HL-60 (cell line): ENCODE results near the gene MAEA.

Source experiments
- DNase-seq, 2 experiments: peaks; one replicate each; pipeline ENCODE4 v3.0.0-alpha.2; 2010 to 2020; ENCODE audit warnings: low read depth in 1 of 2, low spot score in 1 of 2
- H3K27ac ChIP-seq: fragments of 250-450 bp; sonication (Bioruptor Pico); replicated peaks from 2 replicates; pipeline ENCODE4 v1.5.1; 2020; ENCODE audit warnings: mild to moderate bottlenecking, moderate library complexity
- H3K27me3 ChIP-seq: fragments of 250-450 bp; sonication (Bioruptor Pico); 2 replicates; pipeline ENCODE4 v1.5.1; 2021; ENCODE audit warnings: mild to moderate bottlenecking, moderate library complexity; ENCODE audit not compliant: insufficient read depth, poor library complexity, severe bottlenecking
- H3K4me3 ChIP-seq: replicated peaks from 2 replicates; pipeline ENCODE4 v1.5.1; 2011; ENCODE audit warnings: mild to moderate bottlenecking, control low read depth, low read length; ENCODE audit not compliant: insufficient read depth
- GABPA ChIP-seq: IDR thresholded peaks from 2 replicates; pipeline ENCODE4 v1.6.1; 2012; ENCODE audit warnings: low read depth
- POLR2AphosphoS5 ChIP-seq: IDR thresholded peaks from 2 replicates; pipeline ENCODE4 v1.6.1; 2012; ENCODE audit warnings: low read depth
- SPI1 ChIP-seq: IDR thresholded peaks from 2 replicates; pipeline ENCODE4 v1.6.1; 2012; ENCODE audit warnings: low read depth, mild to moderate bottlenecking, borderline replicate concordance
- TF ChIP-seq, protein P1 (sequence below): IDR thresholded peaks from one replicate; pipeline ENCODE4 v1.5.1; 2011; ENCODE audit warnings: low read length, control low read depth, inconsistent platforms; ENCODE audit not compliant: insufficient read depth
- TF ChIP-seq, protein P2 (sequence below): IDR thresholded peaks from 2 replicates; pipeline ENCODE4 v1.6.1; 2012; ENCODE audit warnings: low read depth; ENCODE audit not compliant: insufficient replicate concordance

MAEA gene

DNA sequence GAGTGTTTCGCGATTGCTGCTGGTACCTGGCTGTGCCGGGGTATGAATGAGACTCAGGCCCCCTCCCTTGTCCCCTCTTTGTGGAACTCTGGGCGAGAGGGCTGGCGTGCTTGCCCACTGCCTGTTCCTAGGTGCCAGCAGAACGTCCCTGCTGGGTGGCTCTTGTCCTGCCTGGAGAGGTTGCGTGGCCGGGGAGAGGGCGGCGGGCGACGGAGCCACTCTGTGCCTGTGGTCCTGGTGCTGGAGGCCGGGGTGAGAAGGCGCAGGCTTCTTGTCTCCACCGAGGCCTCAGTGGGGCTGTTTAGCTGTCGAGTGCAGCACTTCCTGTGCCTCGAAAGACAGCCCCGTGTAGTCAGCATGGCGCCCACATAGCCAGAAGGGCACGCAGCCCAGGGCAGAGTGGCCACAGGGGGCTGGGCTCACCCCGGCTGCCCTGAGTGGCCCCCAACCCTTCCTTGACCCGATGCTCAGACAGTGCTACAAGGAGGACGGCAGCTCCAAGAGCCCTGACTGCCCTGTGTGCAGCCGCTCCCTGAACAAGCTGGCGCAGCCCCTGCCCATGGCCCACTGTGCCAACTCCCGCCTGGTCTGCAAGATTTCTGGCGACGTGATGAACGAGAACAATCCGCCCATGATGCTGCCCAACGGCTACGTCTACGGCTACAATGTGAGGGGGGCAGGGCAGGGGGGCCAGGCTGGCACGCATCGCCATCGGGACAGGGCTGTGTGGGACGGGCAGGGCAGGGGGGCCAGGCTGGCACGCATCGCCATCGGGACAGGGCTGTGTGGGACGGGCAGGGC, 48.5 kb downstream of the MAEA start:
- TF ChIP-seq, protein P1, sequence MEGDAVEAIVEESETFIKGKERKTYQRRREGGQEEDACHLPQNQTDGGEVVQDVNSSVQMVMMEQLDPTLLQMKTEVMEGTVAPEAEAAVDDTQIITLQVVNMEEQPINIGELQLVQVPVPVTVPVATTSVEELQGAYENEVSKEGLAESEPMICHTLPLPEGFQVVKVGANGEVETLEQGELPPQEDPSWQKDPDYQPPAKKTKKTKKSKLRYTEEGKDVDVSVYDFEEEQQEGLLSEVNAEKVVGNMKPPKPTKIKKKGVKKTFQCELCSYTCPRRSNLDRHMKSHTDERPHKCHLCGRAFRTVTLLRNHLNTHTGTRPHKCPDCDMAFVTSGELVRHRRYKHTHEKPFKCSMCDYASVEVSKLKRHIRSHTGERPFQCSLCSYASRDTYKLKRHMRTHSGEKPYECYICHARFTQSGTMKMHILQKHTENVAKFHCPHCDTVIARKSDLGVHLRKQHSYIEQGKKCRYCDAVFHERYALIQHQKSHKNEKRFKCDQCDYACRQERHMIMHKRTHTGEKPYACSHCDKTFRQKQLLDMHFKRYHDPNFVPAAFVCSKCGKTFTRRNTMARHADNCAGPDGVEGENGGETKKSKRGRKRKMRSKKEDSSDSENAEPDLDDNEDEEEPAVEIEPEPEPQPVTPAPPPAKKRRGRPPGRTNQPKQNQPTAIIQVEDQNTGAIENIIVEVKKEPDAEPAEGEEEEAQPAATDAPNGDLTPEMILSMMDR: no peak
- TF ChIP-seq POLR2AphosphoS5: no peak; the same call in 1 of the 2 replicates
- no peak for TF ChIP-seq SPI1
- no peak for TF ChIP-seq GABPA
- TF ChIP-seq, protein P2, sequence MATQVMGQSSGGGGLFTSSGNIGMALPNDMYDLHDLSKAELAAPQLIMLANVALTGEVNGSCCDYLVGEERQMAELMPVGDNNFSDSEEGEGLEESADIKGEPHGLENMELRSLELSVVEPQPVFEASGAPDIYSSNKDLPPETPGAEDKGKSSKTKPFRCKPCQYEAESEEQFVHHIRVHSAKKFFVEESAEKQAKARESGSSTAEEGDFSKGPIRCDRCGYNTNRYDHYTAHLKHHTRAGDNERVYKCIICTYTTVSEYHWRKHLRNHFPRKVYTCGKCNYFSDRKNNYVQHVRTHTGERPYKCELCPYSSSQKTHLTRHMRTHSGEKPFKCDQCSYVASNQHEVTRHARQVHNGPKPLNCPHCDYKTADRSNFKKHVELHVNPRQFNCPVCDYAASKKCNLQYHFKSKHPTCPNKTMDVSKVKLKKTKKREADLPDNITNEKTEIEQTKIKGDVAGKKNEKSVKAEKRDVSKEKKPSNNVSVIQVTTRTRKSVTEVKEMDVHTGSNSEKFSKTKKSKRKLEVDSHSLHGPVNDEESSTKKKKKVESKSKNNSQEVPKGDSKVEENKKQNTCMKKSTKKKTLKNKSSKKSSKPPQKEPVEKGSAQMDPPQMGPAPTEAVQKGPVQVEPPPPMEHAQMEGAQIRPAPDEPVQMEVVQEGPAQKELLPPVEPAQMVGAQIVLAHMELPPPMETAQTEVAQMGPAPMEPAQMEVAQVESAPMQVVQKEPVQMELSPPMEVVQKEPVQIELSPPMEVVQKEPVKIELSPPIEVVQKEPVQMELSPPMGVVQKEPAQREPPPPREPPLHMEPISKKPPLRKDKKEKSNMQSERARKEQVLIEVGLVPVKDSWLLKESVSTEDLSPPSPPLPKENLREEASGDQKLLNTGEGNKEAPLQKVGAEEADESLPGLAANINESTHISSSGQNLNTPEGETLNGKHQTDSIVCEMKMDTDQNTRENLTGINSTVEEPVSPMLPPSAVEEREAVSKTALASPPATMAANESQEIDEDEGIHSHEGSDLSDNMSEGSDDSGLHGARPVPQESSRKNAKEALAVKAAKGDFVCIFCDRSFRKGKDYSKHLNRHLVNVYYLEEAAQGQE: no peak
- Histone ChIP-seq H3K27ac (no peak overlapping the region), H3K4me3 (no peak overlapping the region), H3K27me3 (no peaks in the 10 kb centered on the region)
- DNase-seq: no peak

DNA sequence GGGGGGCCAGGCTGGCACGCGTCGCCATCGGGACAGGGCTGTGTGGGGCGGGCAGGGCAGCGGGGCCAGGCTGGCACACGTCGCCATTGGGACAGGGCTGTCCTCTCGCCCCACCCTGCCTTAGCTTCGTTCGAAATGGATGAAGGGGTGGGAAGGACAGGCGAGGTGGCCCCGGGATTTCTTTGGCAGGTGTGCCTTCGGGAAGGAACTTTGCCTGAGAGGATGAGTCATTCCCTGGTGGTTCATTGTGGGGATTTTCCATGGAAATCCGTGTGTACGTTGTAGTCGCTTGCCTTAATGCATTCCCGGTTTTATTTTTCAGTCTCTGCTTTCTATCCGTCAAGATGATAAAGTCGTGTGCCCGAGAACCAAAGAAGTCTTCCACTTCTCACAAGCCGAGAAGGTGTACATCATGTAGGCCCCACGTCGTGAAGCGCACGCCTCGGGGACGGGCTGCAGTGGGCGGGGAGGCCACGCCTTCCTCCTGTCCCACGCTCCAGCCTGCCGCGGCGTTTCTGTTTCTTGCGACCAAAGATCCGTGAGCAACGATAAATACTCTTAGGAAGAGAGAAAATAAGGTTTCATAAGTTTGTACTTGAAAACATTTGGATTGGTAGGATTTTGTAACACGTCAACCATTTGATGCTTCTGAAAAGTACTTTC, 49.2 kb downstream of the MAEA start:
- Histone ChIP-seq H3K4me3 (no peak overlapping the region), H3K27ac (no peak overlapping the region), H3K27me3 (no peaks in the 10 kb centered on the region)
- TF ChIP-seq, protein P1: no peak
- TF ChIP-seq POLR2AphosphoS5: no peak; the same call in 1 of the 2 replicates
- TF ChIP-seq GABPA: no peak
- TF ChIP-seq SPI1: no peak
- no peak for DNase-seq

DNA sequence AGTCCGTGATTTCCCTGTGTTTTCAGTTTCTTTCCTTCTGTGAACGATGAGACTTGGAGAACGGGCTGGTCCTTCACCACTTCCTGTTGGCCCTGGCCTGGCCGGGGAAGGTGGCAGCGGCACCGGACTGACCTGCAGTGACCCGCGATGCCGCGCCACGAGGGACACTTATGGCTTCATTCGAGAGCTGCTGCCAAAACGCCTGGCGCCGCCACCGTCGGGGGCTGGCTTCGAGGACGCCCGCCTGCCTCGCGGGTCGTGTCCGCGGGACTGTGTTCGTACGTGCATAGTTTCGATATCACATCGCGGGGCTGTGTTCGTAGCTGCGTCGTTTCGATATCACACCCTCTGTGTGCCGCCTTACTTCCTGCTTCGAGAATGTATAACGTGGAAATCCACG, 49.8 kb downstream of the MAEA start:
- no peaks in the 10 kb centered on the region for H3K27me3 ChIP-seq
- H3K4me3 ChIP-seq: no peak overlapping the region
- no peak for DNase-seq
- no peak for TF ChIP-seq GABPA
- peak; percentile 2; the same call in 1 of the 2 replicates for TF ChIP-seq POLR2AphosphoS5
- H3K27ac ChIP-seq: no peak overlapping the region

DNA sequence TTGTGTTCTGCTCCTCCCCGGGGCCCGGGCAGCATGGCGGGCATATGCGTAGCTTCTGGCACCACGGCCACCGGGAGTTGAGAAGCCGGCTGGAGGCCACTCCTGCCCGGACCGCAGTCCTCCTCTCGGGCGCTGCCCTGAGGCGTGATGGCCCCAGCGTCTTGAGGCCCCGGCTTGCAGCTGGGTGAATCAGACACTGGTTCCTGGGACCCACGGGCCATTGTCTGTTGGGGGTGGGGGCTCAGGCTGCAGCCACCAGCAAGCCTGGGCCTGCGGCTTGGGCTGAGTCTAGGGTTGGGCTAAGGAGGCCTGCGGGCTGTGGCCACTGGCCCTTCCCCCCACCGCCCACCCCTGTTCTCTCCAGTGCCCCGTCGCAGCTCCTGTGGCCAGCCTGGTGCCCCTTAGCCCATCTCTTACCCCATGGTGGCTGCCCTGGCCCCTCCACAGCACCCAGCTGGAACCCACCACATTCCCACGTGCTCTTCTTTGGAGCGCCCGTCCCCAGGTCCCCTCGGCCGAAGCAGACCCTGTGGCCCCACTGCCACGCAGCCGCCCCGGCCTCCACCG, 50.6 kb downstream of the MAEA start:
- Histone ChIP-seq H3K27ac (no peak overlapping the region), H3K27me3 (no peaks in the 10 kb centered on the region), H3K4me3 (no peak overlapping the region)
- TF ChIP-seq, protein P1: no peak
- TF ChIP-seq GABPA: no peak
- TF ChIP-seq, protein P2: no peak
- no peak for TF ChIP-seq POLR2AphosphoS5
- TF ChIP-seq SPI1: no peak
- DNase-seq: no peak
